Measurements from ENCODE around the gene UNC45B.

UNC45B gene

DNA sequence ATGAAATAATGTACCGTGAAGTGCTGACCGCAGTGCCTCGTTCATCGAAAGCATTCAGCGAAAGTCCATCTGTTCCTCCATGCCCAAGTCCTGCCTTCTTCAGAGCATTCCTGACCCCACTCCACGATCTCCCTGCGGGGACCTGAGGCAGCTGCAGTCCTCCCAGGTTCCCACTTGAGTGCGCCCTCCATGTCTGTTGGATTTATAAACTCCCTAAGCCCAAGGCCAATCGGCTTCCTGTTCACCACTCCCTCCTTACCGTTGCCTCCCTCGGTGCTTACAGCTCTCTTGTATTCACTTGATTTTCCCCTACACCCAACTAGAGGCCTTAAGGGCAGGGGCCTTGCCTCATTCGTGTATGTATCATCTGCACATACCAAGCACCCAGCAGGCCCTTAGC, 30.8 kb upstream of the UNC45B start:
- Mint-ChIP-seq H3K27me3 (ENCODE audit: low read depth, poor library complexity) (peaks cover 24% of the 10 kb centered on the region), H3K9me3 (no peaks in the 10 kb centered on the region), H3K4me3 (peak overlapping the region; percentile 15), H3K36me3 (ENCODE audit: low read depth) (peaks cover 16% of the 10 kb centered on the region), H3K4me1 (peaks cover 14% of the 10 kb centered on the region), H3K27ac (peak overlapping the region; percentile 68)
- no peak for TF ChIP-seq CTCF (IDR thresholded peaks at IDR 0.05)
- DNase-seq = no peak

DNA sequence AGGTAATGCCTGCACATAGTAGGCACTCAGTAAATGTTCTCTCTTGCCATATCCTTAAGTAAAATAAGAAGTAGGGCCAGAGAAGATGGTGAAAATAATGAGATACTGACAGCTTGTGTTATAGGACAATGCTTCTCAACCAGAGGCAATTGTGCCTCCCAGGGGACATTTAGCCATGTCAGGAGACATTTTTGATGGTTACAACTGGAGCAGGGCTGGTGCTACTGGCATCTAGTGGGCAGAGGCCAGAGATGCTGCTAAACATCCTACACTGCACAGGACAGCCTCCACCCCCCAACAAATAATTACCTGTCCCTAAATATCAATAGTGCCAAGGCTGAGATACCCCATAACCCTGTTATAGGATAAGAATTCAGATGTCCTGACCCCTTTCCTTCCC, 29.6 kb upstream of the UNC45B start:
- H3K4me1 Mint-ChIP-seq = peaks cover 14% of the 10 kb centered on the region
- H3K4me3 Mint-ChIP-seq = peak overlapping the region; percentile 54
- no peak for TF ChIP-seq CTCF (IDR thresholded peaks at IDR 0.05)
- no peak overlapping the region for H3K27ac Mint-ChIP-seq
- no peak for DNase-seq
- H3K27me3 Mint-ChIP-seq (ENCODE audit: low read depth, poor library complexity) = peaks cover 30% of the 10 kb centered on the region
- peaks cover 16% of the 10 kb centered on the region for H3K36me3 Mint-ChIP-seq (ENCODE audit: low read depth)
- no peaks in the 10 kb centered on the region for H3K9me3 Mint-ChIP-seq

GRCh38 chr17:35119370-35120165, 28.0 kb upstream of the UNC45B start, which contains the start of gene RAD51D:
Gene RAD51D, minus strand, starts transcription at chr17:35119860. Its CDS starts 247 bp downstream, at chr17:35119613.
- DNase-seq = peak; percentile 86
- H3K27ac Mint-ChIP-seq = no peak within 1 kb of the TSS

DNA sequence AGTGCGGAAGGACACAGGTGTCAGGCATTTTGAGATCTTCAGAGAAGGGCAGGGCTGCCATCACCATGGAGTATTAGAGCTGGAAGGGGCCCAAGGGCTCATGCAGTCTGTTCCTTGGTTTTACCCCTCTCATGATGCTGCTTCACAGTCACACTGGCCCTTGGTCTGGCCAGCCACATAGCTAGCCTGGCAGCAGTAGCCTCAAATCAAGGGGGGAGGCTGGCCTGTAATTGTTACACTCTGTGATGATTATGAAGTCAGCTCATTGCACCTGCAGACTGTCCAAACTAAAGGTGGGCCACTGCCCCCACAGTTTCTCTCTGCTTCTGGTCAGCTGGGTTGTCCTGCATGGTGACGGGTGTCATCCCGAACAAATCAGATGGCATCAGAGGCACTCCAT, 26.3 kb upstream of the UNC45B start, which contains the start of gene FNDC8:
TSS of gene FNDC8 (plus strand) at position 301 of the 400 bp plus-strand sequence. CDS start at position 380, 79 bp downstream.
- peaks cover 5% of the 10 kb centered on the region for H3K36me3 Mint-ChIP-seq (ENCODE audit: low read depth)
- DNase-seq = no peak
- no peak for TF ChIP-seq CTCF (IDR thresholded peaks at IDR 0.05)
- no peaks in the 10 kb centered on the region for H3K9me3 Mint-ChIP-seq
- H3K27ac Mint-ChIP-seq = no peak within 1 kb of the TSS
- no peak within 1 kb of the TSS for H3K4me3 Mint-ChIP-seq
- peaks cover 14% of the 10 kb centered on the region for H3K4me1 Mint-ChIP-seq
- peaks cover 34% of the 10 kb centered on the region for H3K27me3 Mint-ChIP-seq (ENCODE audit: low read depth, poor library complexity)

More at GRCh38 chr17:35119370-35120165, 28.0 kb upstream of the UNC45B start, which contains the start of gene RAD51D:
- Mint-ChIP-seq H3K4me1 (peaks cover 14% of the 10 kb centered on the region), H3K9me3 (no peaks in the 10 kb centered on the region), H3K36me3 (ENCODE audit: low read depth) (peaks cover 16% of the 10 kb centered on the region), H3K27me3 (ENCODE audit: low read depth, poor library complexity) (peaks cover 34% of the 10 kb centered on the region), H3K4me3 (peak within 1 kb of the TSS; percentile 87)
- TF ChIP-seq CTCF (IDR thresholded peaks at IDR 0.05) = peak; percentile 80

DNA sequence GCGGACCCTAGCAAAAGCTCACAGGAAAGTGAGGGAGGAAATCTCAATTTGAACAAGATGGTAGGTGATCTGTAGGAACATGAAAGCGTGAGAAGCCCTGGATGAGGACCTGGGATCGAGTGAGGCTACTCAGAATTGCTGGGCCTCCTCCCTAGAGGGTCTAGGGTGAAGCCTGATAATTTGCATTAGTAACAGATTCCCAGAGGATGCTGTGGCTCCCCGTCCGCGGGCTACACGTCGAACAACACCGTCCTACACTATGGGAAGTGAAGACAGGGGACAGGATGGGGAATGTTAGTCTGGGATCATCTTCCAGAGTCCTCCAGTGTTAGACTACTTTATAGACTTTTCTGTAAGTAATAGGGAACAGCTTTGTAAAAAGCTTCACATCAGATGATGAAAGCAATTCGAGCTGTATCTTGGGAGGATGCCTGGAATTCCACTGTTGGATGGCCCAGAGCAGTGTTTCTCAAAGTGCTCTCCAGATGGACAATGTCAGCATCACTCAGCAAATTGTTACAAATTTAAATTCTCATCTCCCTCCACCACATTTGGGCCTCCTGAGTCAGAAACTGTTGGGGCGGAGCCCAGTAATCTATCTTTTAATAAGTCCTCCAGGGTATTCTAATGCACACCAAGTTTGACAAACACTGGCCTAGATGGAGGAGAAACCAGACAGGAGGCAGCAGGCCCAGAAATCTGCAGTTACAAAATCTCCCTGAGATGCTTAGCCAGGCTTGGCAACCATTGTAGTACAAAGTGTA, 19.7 kb upstream of the UNC45B start:
- no peak for DNase-seq
- Mint-ChIP-seq H3K36me3 (ENCODE audit: low read depth) (peaks cover 12% of the 10 kb centered on the region), H3K27me3 (ENCODE audit: low read depth, poor library complexity) (peaks cover 4% of the 10 kb centered on the region), H3K4me1 (no peaks in the 10 kb centered on the region), H3K9me3 (no peaks in the 10 kb centered on the region), H3K4me3 (no peak overlapping the region), H3K27ac (no peak overlapping the region)
- TF ChIP-seq CTCF (IDR thresholded peaks at IDR 0.05) = no peak
